GM23248 (cell line): Measurements from ENCODE around the gene CDCA8.

Experiments
- EZH2 ChIP-seq: fragments of 200-600 bp; sonication (generic); IDR thresholded peaks from 2 replicates; pipeline ENCODE4 v1.6.1; 2018; ENCODE audit warnings: antibody characterized with exemption, mild to moderate bottlenecking; ENCODE audit not compliant: insufficient read depth, poor library complexity, severe bottlenecking
- EZH2phosphoT487 ChIP-seq: fragments of 200-600 bp; sonication (generic); IDR thresholded peaks from 2 replicates; pipeline ENCODE4 v1.6.1; 2018; ENCODE audit warnings: antibody characterized with exemption, moderate library complexity, mild to moderate bottlenecking, low read depth; ENCODE audit not compliant: insufficient read depth

GRCh38 chr1:37661401-37661800 is 30.9 kb upstream of the CDCA8 start:
- no peak for TF ChIP-seq EZH2
- TF ChIP-seq EZH2phosphoT487, result no peak
